NCI-H1694 treated with DMSO at 0.1 percent for 48 hours (cell line): ENCODE data around the gene PRPF38A.

ENCODE experiments used
- DNase-seq: peaks from one replicate; lab custom pipeline; 2025; lab: John Stamatoyannopoulos, UW

Gene PRPF38A

GRCh38 chr1:52461821-52462220 is 57.4 kb downstream of the PRPF38A start:
- DNase-seq, result no peak

GRCh38 chr1:52463891-52464290 is 59.5 kb downstream of the PRPF38A start:
- DNase-seq, result no peak

DNA sequence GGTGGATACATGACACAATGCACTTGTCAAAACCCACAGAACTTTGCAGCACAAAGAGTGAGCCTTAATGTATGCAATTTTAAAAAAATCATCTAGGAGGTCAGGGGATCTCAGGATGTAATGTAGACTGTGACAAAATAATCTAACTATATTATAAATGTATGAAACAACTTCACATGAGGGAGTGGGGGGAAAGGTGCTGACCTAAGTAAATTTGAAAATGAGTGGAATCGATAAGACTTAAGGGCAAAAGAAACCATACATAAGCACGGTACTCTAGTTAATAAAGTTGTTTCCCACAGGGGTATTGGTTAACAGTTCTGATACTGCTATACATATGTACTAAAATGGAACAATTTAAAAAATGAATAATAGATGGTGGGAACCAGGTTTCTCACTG is 64.7 kb downstream of the PRPF38A start:
- DNase-seq, result no peak
